GM21717 (cell line): ENCODE measurements around the gene TMEM145.

ENCODE experiments used
- ATAC-seq: cut with Tn5 transposase; IDR thresholded peaks from one replicate; pipeline ENCODE4 v1.9.1; 2021; ENCODE audit warnings: mild to moderate bottlenecking, moderate library complexity; ENCODE audit not compliant: unreplicated experiment

The TMEM145 gene

GRCh38 chr19:42288881-42289555 lies 24.1 kb upstream of the TMEM145 start:
- no peak for ATAC-seq

GRCh38 chr19:42289556-42290041 lies 23.5 kb upstream of the TMEM145 start:
- no peak for ATAC-seq

GRCh38 chr19:42290136-42290522 lies 23.0 kb upstream of the TMEM145 start:
- ATAC-seq: no peak

GRCh38 chr19:42290523-42291434 lies 22.3 kb upstream of the TMEM145 start:
- no peak for ATAC-seq

GRCh38 chr19:42291435-42291810 lies 21.7 kb upstream of the TMEM145 start:
- ATAC-seq: no peak

GRCh38 chr19:42292042-42292960 lies 20.8 kb upstream of the TMEM145 start:
- no peak for ATAC-seq

GRCh38 chr19:42292963-42293362 lies 20.1 kb upstream of the TMEM145 start:
- ATAC-seq: no peak

- ATAC-seq: no peak
These were observed 19.6 kb upstream of the TMEM145 start for GRCh38 chr19:42293540-42293939.

- ATAC-seq: no peak
These were observed 19.2 kb upstream of the TMEM145 start for GRCh38 chr19:42293948-42294347.

GRCh38 chr19:42294471-42295137 lies 18.5 kb upstream of the TMEM145 start:
- no peak for ATAC-seq

- no peak for ATAC-seq
These were observed 17.8 kb upstream of the TMEM145 start for GRCh38 chr19:42295342-42295741.

GRCh38 chr19:42295831-42296525 lies 17.1 kb upstream of the TMEM145 start:
- no peak for ATAC-seq

GRCh38 chr19:42297039-42297438 lies 16.1 kb upstream of the TMEM145 start:
- no peak for ATAC-seq

- ATAC-seq: peak; percentile 14
These were observed 11.4 kb upstream of the TMEM145 start, which contains the start of gene PRR19 for GRCh38 chr19:42301646-42302203. PRR19 (plus strand) TSS chr19:42302132; CDS start chr19:42309585, 7,453 bp downstream.

- ATAC-seq: no peak
These were observed 10.0 kb upstream of the TMEM145 start for GRCh38 chr19:42303101-42303464.

GRCh38 chr19:42303876-42304275 lies 9.2 kb upstream of the TMEM145 start:
- no peak for ATAC-seq

GRCh38 chr19:42306646-42307045 lies 6.5 kb upstream of the TMEM145 start:
- no peak for ATAC-seq

GRCh38 chr19:42309686-42310085 lies 3.4 kb upstream of the TMEM145 start:
- ATAC-seq: no peak

- ATAC-seq: no peak
These were observed 1.5 kb upstream of the TMEM145 start for GRCh38 chr19:42311657-42312056.
